Mesenchymal stem cell (in vitro differentiated cells and primary cell): ENCODE results near the gene ARPC2.
A peak's percentile ranks its signal among the peaks of the same experiment; 100 is the strongest.

ENCODE experiments used
- DNase-seq: peaks from one replicate; pipeline ENCODE4 v3.0.0-alpha.2; 2013
- H2AFZ ChIP-seq: one replicate; pipeline ENCODE4 v1.6.1; 2013; ENCODE audit warnings: low read depth, mild to moderate bottlenecking, control low read depth, inconsistent platforms, low read length, moderate library complexity
- H2AK5ac ChIP-seq: 2 replicates; pipeline ENCODE4 v1.6.1; 2013; ENCODE audit warnings: low read length, moderate library complexity, mild to moderate bottlenecking, inconsistent platforms; ENCODE audit not compliant: severe bottlenecking
- H2BK120ac ChIP-seq: one replicate; pipeline ENCODE4 v1.6.1; 2013; ENCODE audit warnings: low read depth, mild to moderate bottlenecking, inconsistent platforms, low read length, moderate library complexity
- H2BK12ac ChIP-seq, 2 experiments: one replicate each; pipeline ENCODE4 v1.6.1; 2013; ENCODE audit warnings: inconsistent platforms in 2 of 2, low read length in 2 of 2, mild to moderate bottlenecking in 2 of 2, moderate library complexity in 2 of 2, control low read depth in 1 of 2
- H2BK15ac ChIP-seq: one replicate; pipeline ENCODE4 v1.6.1; 2013; ENCODE audit warnings: mild to moderate bottlenecking, low read depth, inconsistent platforms; ENCODE audit not compliant: poor library complexity, severe bottlenecking
- H2BK5ac ChIP-seq: 2 replicates; pipeline ENCODE4 v1.6.1; 2013; ENCODE audit warnings: low read depth, mild to moderate bottlenecking, low read length, control low read depth, inconsistent platforms; ENCODE audit not compliant: poor library complexity, severe bottlenecking
- H3K14ac ChIP-seq, 2 experiments: one replicate each; pipeline ENCODE4 v1.6.1; 2013; ENCODE audit warnings: inconsistent platforms in 2 of 2, low read length in 2 of 2, control low read depth in 1 of 2, mild to moderate bottlenecking in 1 of 2, moderate library complexity in 1 of 2
- H3K18ac ChIP-seq, 2 experiments: one replicate each; pipeline ENCODE4 v1.6.1; 2013; ENCODE audit warnings: inconsistent platforms in 2 of 2, low read length in 2 of 2, control low read depth in 1 of 2, low read depth in 1 of 2, mild to moderate bottlenecking in 1 of 2
- H3K23ac ChIP-seq, 2 experiments: one replicate each; pipeline ENCODE4 v1.6.1; 2013; ENCODE audit warnings: inconsistent platforms in 2 of 2, low read length in 2 of 2, mild to moderate bottlenecking in 2 of 2, moderate library complexity in 2 of 2, control low read depth in 1 of 2
- H3K27ac ChIP-seq: 2 replicates; pipeline ENCODE4 v1.5.1; 2013; ENCODE audit warnings: mild to moderate bottlenecking, moderate library complexity, low read length, control low read depth, inconsistent platforms; ENCODE audit not compliant: poor library complexity, severe bottlenecking
- H3K27me3 ChIP-seq, 2 experiments: 2 replicates each; pipeline versions ENCODE4 v1.6.1 to v1.7.0; 2013; ENCODE audit warnings: low read length in 2 of 2, mild to moderate bottlenecking in 2 of 2, moderate library complexity in 2 of 2, control low read depth in 1 of 2, inconsistent platforms in 1 of 2; ENCODE audit not compliant: control insufficient read depth in 1 of 2, insufficient read depth in 1 of 2
- H3K36me3 ChIP-seq, 2 experiments: 2 replicates each; pipeline versions ENCODE4 v1.6.1 to v1.7.0; 2013; ENCODE audit warnings: low read length in 2 of 2, control low read depth in 1 of 2, inconsistent platforms in 1 of 2, low read depth in 1 of 2, mild to moderate bottlenecking in 1 of 2; ENCODE audit not compliant: insufficient read depth in 2 of 2, control insufficient read depth in 1 of 2
- H3K4ac ChIP-seq, 2 experiments: one replicate each; pipeline ENCODE4 v1.6.1; 2013; ENCODE audit warnings: inconsistent platforms in 2 of 2, low read length in 2 of 2, mild to moderate bottlenecking in 2 of 2, moderate library complexity in 2 of 2, control low read depth in 1 of 2, low read depth in 1 of 2
- H3K4me1 ChIP-seq: 2 replicates; pipeline ENCODE4 v1.6.1; 2013; ENCODE audit warnings: low read depth, low read length, control low read depth; ENCODE audit not compliant: control insufficient read depth, insufficient read depth
- H3K4me2 ChIP-seq: 2 replicates; pipeline ENCODE4 v1.6.1; 2013; ENCODE audit warnings: low read length, mild to moderate bottlenecking, inconsistent platforms; ENCODE audit not compliant: poor library complexity, severe bottlenecking
- H3K4me3 ChIP-seq, 2 experiments: 2 replicates each; pipeline versions ENCODE4 v1.5.1 to v1.7.0; 2013; ENCODE audit warnings: low read length in 2 of 2, mild to moderate bottlenecking in 2 of 2, control low read depth in 1 of 2, low read depth in 1 of 2; ENCODE audit not compliant: insufficient read depth in 1 of 2
- H3K79me1 ChIP-seq: replicated peaks from 2 replicates; pipeline ENCODE4 v1.6.1; 2013; ENCODE audit warnings: mild to moderate bottlenecking, control low read depth, low read length, inconsistent platforms; ENCODE audit not compliant: poor library complexity, severe bottlenecking
- H3K9ac ChIP-seq: 2 replicates; pipeline ENCODE4 v1.7.0; 2013; ENCODE audit warnings: mild to moderate bottlenecking, low read length, moderate library complexity
- H3K9me3 ChIP-seq: 2 replicates; pipeline ENCODE4 v1.7.0; 2013; ENCODE audit warnings: mild to moderate bottlenecking, low read length; ENCODE audit not compliant: control insufficient read depth
- H4K8ac ChIP-seq: one replicate; pipeline ENCODE4 v1.6.1; 2013; ENCODE audit warnings: inconsistent platforms, mild to moderate bottlenecking, low read length, moderate library complexity
- H4K91ac ChIP-seq: one replicate; pipeline ENCODE4 v1.6.1; 2013; ENCODE audit warnings: mild to moderate bottlenecking, low read length, inconsistent platforms
- WGBS: methylation state at CpG from one replicate; pipeline ENCODE4 v1.1.7; 2013; ENCODE audit warnings: mixed read lengths; 5-methylcytosine and 5-hydroxymethylcytosine counted together

The ARPC2 gene

DNA sequence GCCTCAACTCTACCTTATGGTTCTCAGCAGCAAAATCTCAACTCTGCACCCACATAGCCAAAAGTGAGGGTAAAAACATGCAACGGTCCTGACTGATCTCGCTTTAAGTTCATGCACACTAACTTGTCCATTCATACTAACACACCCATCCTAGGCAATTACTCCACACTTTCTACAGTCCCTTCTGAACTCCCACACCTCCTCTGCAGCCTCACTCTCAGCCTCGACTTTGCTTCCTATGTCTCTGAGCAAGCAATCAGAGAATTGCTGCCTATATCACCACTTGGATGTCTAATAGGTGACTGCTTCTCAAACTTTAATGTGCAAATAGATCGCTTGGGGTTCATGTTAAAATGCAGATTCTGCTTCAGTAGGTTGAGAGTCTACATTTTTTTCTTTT lies 83.2 kb downstream of the ARPC2 start:
- Histone ChIP-seq H2AK5ac (no peak overlapping the region), H3K9ac (no peak overlapping the region), H3K27me3 (peaks cover 0 to 2% of the 10 kb centered on the region in 2 experiments), H3K4ac (no peak overlapping the region), H2AFZ (no peak overlapping the region), H3K9me3 (no peaks in the 10 kb centered on the region), H2BK5ac (no peak overlapping the region), H4K91ac (no peak overlapping the region), H3K14ac (no peak overlapping the region), H3K4me1 (peaks cover 4% of the 10 kb centered on the region), H2BK15ac (no peak overlapping the region), H4K8ac (no peak overlapping the region), H3K23ac (no peak overlapping the region), H2BK120ac (no peak overlapping the region), H3K18ac (no peak overlapping the region), H2BK12ac (no peak overlapping the region), H3K4me3 (no peak overlapping the region), H3K36me3 (no peaks in the 10 kb centered on the region), H3K4me2 (no peak overlapping the region), H3K79me1 (no peaks in the 10 kb centered on the region), H3K27ac (no peak overlapping the region)
- DNase-seq, result no peak
- WGBS, result 88% methylated on average over 4 of the region's 4 CpGs

DNA sequence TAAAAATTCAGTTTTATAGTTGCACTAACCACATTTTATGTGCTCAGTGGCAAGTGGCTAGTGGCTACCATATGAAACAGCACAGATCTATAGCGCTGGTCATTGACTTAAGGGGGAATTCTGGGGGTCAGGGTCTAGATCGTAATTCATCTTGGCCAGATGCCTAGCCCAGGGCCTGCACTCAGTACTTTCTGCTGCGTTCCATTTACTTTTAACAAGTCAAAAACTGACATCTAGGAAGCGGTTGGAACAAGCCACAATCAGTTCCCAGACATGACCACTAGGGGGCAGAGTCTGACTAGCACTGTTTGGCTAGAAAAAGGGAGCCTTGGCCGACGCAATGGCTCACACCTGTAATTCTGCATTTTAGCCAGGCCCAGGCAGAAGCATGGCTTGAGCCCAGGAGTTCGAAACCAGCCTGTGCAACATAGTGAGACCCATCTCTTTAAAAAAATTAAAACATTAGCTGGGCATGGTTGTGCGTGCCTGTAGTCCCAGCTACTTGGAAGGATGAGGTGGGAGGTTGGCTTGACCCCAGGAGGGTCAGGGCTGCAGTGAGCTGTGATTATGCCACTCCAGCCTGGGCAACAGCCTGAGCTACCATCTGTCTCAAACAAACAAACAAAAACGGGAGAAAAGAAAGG lies 84.3 kb downstream of the ARPC2 start:
- Histone ChIP-seq H3K4me1 (peaks cover 4% of the 10 kb centered on the region), H3K79me1 (no peaks in the 10 kb centered on the region), H3K14ac (no peak overlapping the region), H2AFZ (no peak overlapping the region), H3K23ac (no peak overlapping the region), H3K9me3 (no peaks in the 10 kb centered on the region), H2AK5ac (peak overlapping the region; percentile 26), H3K27ac (no peak overlapping the region), H4K8ac (peak overlapping the region; percentile 36), H2BK15ac (no peak overlapping the region), H3K36me3 (no peaks in the 10 kb centered on the region), H3K18ac (no peak overlapping the region), H3K4me3 (no peak overlapping the region), H2BK5ac (no peak overlapping the region), H3K4ac (no peak overlapping the region), H3K4me2 (peak overlapping the region; percentile 8), H3K9ac (peak overlapping the region; percentile 36), H2BK120ac (no peak overlapping the region), H4K91ac (no peak overlapping the region), H2BK12ac (peak overlapping the region in 1 of 2 experiments; percentile 29), H3K27me3 (peaks cover 0 to 9% of the 10 kb centered on the region in 2 experiments)
- WGBS, result 9% methylated on average over 7 of the region's 9 CpGs
- DNase-seq, result peak; percentile 83
